Mucosa of descending colon (tissue), 3 donors: ENCODE measurements around the gene DHX9. TPM values are rescaled to one million over a fixed set of nuclear protein-coding genes. Genes with fewer than 3 reads are reported as not detected.

ENCODE experiments used
- ATAC-seq: fragments of 200-7000 bp; cut with Tn5 transposase; one replicate; pipeline ENCODE4 v1.9.1; 2020; ENCODE audit warnings: mild to moderate bottlenecking, moderate library complexity
- DNase-seq, 3 donors: peaks; one replicate each; pipeline ENCODE4 v3.0.0-alpha.2; 2020
- H3K36me3 ChIP-seq: fragments of 200-600 bp; one replicate; pipeline ENCODE4 v1.8.0; 2021; ENCODE audit warnings: low read depth, mild to moderate bottlenecking
- H3K4me1 ChIP-seq: fragments of 200-600 bp; one replicate; pipeline ENCODE4 v1.8.0; 2021; ENCODE audit warnings: low read depth, mild to moderate bottlenecking
- H3K4me3 ChIP-seq: fragments of 200-600 bp; one replicate; pipeline ENCODE4 v1.8.0; 2021; ENCODE audit warnings: mild to moderate bottlenecking
- H3K9me3 ChIP-seq: fragments of 200-600 bp; one replicate; pipeline ENCODE4 v1.8.0; 2021; ENCODE audit warnings: mild to moderate bottlenecking
- intact Hi-C, 2 donors: fragments of 100-400 bp; cut with DNase I in 1 of 2; cut with micrococcal nuclease in 1 of 2; formaldehyde crosslinking; loops; one replicate each; pipeline versions ENCODE4 v1.11.0 to v1.11.1; 2022; cut with DNase I, micrococcal nuclease
- total RNA-seq, 3 donors: library from RNA; stranded (reverse); fragmentation: NEBNext Ultra II Directional in 2 of 3; extraction: Animal tissue kit (Norgen Biotek cat#: 25700) in 2 of 3; gene quantifications; one replicate each; pipeline versions ENCODE4 v1.2.1 to v1.2.4, GENCODE V29; 2021 to 2023
- TF ChIP-seq, protein P1 (sequence below): fragments of 200-600 bp; IDR thresholded peaks from one replicate; pipeline ENCODE4 v1.8.0; 2022; ENCODE audit warnings: antibody characterized with exemption, mild to moderate bottlenecking
- donor health status: DM: no; HTN: no; CAD: no; lungs with moderate emphysema.
- donor health status: DM: no; HTN: no; CAD: no.
- donor health status: DM: no; HTN: yes; CAD: no.

Gene DHX9
- total RNA-seq, 3 donors from 2014 or later, result 88.8 to 112 (median 101) TPM

DNA sequence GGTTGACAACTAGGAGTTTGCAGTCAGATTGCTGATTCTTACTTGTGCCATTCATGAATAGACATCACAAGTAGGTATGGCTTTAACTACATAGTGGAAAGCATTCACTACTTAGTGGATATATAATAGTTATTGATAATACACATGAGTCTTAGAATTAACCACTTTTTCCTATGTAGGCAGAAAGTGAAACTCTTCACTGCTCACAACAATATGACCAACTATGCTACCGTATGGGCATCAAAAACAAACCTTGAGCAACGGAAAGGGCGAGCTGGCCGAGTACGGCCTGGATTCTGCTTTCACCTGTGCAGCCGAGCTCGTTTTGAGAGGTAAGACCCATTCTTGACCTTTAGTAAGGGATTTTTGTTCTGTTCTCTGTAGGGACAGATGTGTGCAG, 38.7 kb downstream of the DHX9 start:
- intact Hi-C loops, result no loop called here
- DNase-seq (no peak), ATAC-seq (no peak)
- H3K9me3 ChIP-seq, result no peaks in the 10 kb centered on the region
- H3K4me3 ChIP-seq, result no peak overlapping the region
- TF ChIP-seq, protein P1, sequence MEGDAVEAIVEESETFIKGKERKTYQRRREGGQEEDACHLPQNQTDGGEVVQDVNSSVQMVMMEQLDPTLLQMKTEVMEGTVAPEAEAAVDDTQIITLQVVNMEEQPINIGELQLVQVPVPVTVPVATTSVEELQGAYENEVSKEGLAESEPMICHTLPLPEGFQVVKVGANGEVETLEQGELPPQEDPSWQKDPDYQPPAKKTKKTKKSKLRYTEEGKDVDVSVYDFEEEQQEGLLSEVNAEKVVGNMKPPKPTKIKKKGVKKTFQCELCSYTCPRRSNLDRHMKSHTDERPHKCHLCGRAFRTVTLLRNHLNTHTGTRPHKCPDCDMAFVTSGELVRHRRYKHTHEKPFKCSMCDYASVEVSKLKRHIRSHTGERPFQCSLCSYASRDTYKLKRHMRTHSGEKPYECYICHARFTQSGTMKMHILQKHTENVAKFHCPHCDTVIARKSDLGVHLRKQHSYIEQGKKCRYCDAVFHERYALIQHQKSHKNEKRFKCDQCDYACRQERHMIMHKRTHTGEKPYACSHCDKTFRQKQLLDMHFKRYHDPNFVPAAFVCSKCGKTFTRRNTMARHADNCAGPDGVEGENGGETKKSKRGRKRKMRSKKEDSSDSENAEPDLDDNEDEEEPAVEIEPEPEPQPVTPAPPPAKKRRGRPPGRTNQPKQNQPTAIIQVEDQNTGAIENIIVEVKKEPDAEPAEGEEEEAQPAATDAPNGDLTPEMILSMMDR, result no peak
- H3K36me3 ChIP-seq, result peaks cover 22% of the 10 kb centered on the region
- H3K4me1 ChIP-seq, result no peaks in the 10 kb centered on the region

DNA sequence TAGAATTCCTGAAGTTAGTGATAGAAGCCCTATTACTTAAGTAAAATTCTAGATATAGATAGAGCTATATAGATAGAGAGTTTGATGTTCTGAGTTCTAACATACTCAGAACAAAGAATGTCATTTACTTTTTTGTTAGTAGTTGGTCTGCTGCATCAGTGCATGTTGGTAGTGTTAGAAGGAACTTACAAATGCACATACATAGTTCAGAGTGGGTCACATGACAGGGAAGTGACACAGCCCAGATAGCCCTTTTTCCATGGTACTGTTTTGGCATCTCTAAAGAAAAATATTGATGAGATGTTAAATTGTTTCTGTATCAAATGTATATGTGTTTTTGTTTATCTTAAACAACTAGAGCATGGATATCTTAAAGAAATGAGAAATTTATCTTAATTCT, 45.7 kb downstream of the DHX9 start:
- intact Hi-C loops, result no loop called here
- no peak for ATAC-seq
- DNase-seq, result no peak
- Histone ChIP-seq H3K4me3 (no peak overlapping the region), H3K4me1 (no peaks in the 10 kb centered on the region), H3K9me3 (no peaks in the 10 kb centered on the region), H3K36me3 (peaks cover 20% of the 10 kb centered on the region)
- TF ChIP-seq, protein P1, result no peak

DNA sequence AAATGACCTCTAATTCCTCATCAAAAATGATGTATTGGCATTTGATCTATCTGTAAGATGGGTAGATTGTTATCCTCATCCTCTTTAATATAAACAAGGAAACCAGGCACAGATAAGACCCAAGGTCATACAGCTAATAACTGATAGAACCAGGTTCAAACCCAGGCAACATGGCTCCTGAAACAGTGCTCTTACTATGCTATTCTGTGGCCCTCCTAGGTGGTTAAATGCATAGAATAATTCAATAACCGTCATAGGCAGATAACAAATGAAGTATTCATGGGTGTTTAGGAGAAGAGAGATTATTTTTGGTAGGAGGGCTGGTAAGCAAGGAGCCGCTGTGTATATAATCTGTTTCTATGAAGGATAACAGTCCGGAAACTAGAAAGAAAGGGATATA, 46.4 kb downstream of the DHX9 start:
- H3K36me3 ChIP-seq, result peaks cover 20% of the 10 kb centered on the region
- intact Hi-C loops, result no loop called here
- H3K9me3 ChIP-seq, result no peaks in the 10 kb centered on the region
- TF ChIP-seq, protein P1, result no peak
- no peaks in the 10 kb centered on the region for H3K4me1 ChIP-seq
- no peak overlapping the region for H3K4me3 ChIP-seq
- DNase-seq (no peak), ATAC-seq (no peak)

DNA sequence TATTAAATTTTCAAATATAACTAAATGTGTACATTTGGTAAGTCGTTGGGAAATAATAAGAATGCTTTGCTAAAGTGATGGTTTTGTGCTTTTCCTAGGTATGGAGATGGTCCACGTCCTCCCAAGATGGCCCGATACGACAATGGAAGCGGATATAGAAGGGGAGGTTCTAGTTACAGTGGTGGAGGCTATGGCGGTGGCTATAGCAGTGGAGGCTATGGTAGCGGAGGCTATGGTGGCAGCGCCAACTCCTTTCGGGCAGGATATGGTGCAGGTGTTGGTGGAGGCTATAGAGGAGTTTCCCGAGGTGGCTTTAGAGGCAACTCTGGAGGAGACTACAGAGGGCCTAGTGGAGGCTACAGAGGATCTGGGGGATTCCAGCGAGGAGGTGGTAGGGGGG, 47.8 kb downstream of the DHX9 start:
- TF ChIP-seq, protein P1, result no peak
- no peak for ATAC-seq
- intact Hi-C loops, result no loop called here
- Histone ChIP-seq H3K36me3 (peaks cover 15% of the 10 kb centered on the region), H3K4me3 (no peak overlapping the region), H3K4me1 (no peaks in the 10 kb centered on the region), H3K9me3 (no peaks in the 10 kb centered on the region)
- no peak for DNase-seq

DNA sequence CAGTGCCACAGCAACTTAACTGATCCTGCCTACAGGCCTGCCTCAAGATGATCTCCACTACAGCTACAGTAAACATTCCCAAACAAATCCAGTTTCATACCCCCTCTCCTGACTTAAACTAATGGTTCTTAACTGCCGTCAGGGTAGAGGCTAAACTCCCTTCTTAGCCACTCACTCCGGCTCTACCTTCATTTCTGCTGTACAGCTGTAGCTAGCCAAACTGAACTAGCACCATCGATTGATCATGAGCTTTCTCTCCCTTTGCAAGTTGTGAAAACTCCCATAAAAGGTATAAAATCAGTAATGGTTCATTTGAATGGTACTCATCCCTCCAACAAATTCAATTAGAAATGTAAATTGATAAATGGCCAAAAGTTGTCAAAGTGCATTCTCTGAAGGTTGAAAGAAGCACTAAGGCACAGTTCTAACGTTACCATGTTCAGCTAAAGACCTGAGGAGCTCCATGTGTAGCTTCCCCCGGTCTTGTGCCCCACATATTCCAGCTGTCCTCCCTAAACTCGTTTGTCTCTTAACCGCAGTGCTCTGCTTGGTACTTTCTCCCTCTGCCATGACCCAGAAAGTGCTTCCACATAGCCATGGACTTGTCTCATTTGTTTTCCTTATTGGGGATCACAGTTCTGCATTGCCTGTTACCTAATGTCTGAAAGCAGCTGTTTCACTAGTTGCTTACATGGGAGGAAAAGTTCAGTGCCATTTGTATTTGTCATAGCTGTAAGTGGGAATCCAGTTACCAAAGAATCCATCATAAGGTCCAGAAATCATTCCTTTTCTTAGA, 49.8 kb downstream of the DHX9 start:
- no peaks in the 10 kb centered on the region for H3K9me3 ChIP-seq
- H3K4me3 ChIP-seq, result no peak overlapping the region
- no peak for DNase-seq
- H3K4me1 ChIP-seq, result no peaks in the 10 kb centered on the region
- ATAC-seq, result no peak
- peaks cover 15% of the 10 kb centered on the region for H3K36me3 ChIP-seq
- TF ChIP-seq, protein P1, result no peak
- intact Hi-C loops, result no loop called here
